ENCODE results near the gene DRC7.
"Not testable (repeated sequence)": the region's sequence is repeated elsewhere in the genome, so short reads cannot be mapped to it uniquely, and the experiment has no call there.

Gene DRC7

DNA sequence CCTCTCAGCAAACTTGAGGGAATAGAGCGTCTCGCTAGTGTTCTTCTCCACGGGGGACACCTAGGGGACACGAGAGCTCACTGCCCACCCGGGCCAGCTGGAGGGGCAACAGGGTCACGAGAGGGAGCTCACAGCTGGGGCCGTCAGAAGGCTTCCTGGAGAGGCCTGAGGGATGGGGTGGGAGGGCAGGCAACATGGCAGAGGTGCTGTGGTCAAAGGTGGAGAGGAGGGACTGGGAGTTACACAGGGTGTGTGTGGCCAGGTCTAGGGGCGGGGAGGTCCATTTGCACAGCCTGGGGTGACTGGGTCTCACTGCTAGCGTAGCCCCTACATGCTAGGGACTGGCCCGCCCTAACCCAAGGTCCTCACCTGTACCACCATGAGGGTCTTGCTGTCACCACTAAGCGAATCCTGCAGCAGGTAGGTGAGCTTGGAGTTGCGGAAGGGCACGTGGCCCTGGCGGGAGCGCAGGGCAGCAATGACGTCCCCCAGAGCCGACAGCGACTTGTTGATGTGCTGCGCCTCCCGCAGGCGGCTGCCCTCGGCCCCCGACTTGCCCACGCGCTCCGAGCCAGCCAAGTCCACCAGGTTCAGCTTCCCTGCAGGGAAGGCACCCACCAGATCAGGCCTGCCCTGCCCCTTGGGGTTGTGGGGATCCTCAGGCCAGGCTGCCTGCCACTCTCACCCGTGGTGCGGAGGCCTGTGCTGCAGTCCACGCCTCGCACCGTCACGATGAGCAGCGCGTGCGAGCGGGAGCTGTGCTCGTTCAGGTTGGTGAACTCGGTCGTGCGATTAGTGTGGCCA is 66.0 kb downstream of the DRC7 start:
- in situ Hi-C loops (cut with MboI; ENCODE audit: low sequenced_read_pairs): no loop called here

DNA sequence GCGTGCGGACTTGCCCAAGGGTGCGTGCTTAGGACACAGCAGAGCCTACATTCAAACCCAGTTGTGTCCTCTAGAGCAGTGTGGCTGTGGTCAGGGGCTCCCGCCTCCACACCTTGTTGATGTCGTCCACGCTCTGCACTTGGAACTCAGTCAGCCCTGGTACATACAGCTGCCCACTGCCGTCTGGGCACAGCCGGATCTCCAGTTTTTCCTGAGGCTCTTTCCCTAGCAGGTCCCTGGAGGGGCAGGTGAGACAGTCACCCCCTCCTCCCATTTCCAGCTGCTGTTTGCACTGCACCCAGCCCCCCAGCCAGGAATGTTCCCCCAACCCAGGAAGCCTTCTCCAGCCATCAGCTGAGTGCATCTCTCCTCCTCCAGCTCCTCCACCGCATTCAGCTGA is 66.7 kb downstream of the DRC7 start:
- in situ Hi-C loops (cut with MboI; ENCODE audit: low sequenced_read_pairs): no loop called here

DNA sequence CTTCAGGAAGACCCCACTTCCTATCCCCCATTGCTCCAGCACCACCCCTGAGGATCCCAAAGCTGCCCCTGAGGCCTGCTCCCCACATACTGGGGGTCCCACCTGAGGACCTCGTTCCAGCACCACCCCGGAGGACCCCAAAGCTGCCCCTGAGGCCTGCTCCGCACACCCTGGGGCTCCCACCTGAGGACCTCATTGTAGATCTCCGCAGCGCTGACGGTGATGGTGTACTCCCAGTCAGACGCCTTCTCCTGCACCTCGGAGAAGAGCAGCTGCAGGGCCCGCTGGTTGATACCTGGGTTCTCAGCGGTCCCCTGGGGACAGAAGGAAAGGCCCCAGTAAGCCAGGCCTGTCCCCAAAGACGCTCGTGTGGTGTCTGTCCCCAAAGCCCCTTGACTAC is 67.4 kb downstream of the DRC7 start:
- in situ Hi-C loops (cut with MboI; ENCODE audit: low sequenced_read_pairs): no loop called here

DNA sequence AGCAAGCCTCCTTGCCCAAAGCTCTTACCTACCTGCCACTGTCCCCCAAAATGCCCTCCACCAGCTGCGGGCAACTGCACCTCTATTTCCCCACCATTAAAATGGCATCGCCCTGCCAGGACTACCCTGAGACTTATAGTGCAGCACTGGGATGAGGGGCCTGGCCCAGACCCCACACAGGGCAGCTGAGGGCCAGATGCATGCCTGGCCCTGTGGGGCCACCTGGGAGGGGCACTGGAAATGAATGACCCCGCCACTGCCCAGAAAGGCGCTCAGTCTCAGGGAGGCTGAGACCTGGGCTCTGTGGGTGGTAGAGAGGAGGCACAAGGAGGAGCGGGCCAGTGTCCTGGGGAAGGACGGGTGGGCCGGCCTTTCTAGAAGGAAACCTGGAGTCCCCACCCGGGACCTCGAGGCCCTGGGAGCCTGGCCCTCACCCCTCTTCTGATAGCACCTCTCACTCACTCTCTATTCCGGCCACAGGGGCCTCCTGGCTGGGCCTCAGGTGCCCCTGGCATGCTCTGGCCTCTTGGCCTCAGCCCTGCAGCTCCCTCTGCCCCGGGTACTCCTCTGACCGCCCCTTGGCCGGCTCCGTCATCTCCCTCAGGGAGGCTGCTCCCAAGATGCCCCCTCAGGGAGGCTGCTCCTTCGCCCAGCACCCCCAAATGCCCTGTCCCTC is 67.9 kb downstream of the DRC7 start:
- in situ Hi-C loops (cut with MboI; ENCODE audit: low sequenced_read_pairs): no loop called here

DNA sequence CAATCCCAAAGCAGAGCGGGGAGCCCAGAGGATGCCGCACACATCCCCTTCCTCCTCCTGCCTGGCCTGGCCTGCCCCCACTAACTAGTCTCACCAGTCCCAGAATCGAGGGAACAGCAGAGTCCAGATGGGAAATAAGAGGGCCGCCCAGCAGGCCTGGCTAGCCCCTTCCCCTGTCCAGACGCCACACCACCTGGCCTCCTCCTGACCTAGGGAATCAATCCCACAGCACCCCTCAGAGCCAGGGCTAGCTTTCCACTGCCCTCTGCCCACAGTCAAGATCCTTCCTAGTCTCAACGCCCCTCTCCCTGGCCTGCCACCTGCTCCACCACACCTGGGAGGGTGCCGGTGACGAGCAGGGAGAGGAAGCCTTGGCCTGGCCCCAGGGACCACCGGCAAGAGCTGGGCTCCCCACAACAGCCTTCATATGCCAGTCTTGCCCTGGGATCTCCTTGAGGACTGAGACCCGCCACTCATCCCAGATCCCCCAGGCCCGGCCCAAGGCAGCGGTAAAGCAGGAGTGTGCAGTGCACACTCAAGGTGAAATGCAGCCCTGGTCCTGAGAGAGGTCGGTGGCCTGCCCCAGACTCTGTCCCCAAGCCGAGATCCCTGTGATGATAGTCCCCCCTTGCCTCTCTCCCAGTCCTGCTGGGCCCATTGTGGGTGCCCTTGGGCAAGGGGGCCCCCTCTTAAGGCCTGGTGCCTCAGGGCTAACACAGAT is 68.8 kb downstream of the DRC7 start:
- in situ Hi-C loops (cut with MboI; ENCODE audit: low sequenced_read_pairs): no loop called here

DNA sequence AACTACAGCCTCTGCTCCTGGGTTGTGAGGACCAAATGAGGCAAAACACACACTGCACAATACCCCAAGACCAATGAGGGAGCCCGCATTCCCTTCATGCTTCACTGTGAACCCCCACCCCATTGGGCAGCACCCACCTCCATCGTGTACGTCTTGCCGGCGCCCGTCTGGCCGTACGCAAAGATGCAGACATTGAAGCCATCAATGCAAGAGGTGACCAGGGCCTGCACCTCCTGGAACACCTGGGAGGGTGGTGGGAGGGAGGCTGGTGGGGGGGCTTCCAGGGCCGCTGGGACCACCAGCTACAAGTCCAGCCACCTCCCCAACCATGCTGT is 69.4 kb downstream of the DRC7 start:
- in situ Hi-C loops (cut with MboI; ENCODE audit: low sequenced_read_pairs): no loop called here

DNA sequence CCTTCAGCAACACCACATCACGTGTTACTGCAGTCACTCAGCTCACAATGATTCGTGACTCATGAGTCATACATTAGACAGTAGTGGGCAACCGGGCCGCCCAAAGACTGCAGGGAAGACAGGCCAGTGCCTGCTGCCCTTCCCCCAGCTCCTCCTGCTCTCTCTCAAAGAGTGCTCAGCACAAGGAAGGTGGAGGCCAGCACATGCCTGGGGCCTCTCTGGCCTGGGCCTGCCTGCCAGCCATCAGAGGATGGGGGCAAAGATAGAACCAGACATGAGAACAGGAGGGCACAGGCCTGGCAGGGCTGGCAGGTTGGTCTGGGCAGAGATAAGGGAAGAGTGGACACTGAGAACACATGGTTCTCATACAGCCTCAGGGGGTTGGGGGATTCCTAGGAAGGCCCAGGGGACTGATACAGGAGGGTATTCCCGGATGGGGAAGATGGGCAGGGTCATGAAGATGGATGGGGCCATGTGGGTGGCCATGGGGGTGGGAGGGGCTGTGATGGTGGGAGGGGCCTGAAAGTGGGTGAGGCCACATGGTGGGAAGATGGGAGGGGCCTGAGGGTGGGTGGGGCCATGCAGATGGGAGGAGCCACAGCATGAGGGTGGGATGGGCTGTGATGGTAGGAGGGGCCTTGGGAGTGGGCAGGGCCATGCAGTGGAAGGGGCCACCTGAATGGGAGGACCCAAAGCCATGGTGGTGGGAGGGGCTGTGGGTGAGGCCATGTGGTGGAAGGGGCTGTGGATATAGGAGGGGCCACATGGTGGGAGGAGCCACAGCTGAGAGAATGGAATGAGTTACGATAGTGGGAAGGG is 69.9 kb downstream of the DRC7 start:
- in situ Hi-C loops (cut with MboI; ENCODE audit: low sequenced_read_pairs): no loop called here

DNA sequence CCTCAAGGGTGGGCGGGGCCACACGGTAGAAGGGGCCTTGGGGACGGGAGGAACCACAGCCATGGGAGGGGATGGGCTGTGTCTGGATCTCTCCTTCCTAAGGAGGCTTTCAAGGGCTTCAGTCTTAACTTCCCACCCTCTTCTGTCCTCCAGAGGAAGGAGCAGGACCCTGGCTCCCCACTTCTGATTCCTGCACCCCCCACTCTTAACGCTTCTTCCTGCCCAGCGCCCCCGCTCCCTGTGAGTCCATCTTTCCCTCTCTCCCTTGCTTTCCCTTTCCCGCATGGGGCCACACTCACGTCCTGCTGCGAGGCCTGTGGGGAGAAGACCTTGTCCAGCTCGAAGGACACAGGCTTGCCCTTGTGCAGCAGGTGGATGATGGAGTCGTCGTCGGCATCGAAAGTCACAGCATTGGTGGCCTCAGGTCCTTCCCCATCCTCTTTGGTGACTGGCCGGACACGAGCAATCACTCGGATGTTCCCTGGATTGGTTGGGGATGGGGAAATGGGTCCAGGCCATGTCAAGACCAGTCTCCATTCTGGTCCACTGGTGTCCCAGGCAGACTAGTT is 70.6 kb downstream of the DRC7 start:
- in situ Hi-C loops (cut with MboI; ENCODE audit: low sequenced_read_pairs): no loop called here

DNA sequence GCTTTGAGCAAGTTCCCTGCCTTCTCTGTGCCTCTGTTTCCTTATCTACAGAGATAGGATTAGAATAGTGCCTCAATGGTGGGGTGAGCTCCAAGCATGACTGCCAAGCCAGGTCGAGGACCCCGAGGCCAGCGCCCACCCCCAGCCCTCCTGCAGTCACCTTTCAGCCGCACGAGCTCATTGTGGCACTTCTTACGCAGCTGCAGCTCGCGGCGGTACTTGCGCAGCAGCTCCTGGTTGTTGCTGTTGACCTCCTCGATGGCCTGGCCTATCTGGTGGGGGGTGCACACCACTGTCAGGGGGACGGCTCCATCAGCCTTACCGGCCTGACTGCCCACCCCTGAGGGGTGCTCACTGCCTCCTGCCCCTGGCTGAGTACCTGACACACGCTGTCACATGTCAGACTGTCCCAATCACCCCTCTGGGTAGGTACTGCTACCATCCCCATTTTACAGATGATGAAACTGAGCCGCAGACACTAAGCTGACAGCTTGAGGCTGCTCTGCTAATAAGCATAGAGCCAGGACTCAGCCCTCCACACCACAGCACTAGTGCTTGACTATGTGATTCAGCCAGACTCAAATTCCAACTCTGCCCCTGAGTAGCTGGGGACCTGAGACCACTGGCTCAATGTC is 72.2 kb downstream of the DRC7 start:
- in situ Hi-C loops (cut with MboI; ENCODE audit: low sequenced_read_pairs): no loop called here

DNA sequence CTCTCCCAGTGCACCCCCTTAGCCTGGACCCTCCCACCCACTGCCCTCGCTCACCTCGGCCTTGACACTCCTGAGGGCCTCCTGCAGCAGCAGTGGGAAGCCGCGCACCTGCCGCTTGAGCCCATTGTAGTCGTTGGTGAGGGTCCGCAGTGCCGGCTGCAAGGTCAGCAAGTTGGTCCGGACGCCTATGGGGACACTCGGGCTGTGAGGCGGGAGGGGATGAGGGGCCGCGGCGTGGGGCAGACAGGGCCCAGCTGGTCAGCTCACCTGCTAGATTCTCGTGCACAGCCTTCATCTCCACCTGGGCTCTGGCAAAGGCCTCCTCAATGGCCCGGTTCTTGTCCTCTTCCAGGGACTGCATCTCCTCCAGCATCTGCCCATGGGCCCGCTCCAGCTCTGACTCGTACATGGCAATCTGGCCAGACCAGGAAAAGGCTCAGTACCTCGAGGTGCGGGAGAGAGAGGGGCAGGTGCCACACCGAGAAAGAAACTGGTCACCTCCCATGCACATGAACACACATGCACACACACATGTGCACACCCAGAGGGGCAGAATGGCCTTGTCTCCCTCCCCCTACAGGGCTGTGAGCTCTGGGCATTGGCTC is 75.0 kb downstream of the DRC7 start:
- in situ Hi-C loops (cut with MboI; ENCODE audit: low sequenced_read_pairs): no loop called here

DNA sequence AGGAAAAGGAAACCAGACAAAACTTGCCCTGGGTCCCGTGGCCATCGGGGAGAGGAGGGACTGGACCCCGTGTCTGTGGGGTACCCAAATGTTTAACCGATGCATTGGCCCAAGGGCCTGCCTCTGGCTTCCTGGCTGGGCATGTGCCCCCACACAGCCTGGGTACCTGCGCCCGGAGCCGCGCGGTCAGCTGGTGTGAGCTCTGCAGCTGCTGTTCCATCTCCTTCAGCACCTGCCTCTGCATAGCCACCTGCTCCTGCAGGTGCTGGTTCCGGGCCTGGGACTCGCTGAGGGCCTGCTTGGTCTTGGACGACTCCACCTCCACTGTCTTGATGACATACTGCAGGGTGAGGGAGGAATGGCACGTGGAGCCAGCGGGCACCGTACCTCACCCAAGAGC is 75.8 kb downstream of the DRC7 start:
- in situ Hi-C loops (cut with MboI; ENCODE audit: low sequenced_read_pairs): no loop called here

DNA sequence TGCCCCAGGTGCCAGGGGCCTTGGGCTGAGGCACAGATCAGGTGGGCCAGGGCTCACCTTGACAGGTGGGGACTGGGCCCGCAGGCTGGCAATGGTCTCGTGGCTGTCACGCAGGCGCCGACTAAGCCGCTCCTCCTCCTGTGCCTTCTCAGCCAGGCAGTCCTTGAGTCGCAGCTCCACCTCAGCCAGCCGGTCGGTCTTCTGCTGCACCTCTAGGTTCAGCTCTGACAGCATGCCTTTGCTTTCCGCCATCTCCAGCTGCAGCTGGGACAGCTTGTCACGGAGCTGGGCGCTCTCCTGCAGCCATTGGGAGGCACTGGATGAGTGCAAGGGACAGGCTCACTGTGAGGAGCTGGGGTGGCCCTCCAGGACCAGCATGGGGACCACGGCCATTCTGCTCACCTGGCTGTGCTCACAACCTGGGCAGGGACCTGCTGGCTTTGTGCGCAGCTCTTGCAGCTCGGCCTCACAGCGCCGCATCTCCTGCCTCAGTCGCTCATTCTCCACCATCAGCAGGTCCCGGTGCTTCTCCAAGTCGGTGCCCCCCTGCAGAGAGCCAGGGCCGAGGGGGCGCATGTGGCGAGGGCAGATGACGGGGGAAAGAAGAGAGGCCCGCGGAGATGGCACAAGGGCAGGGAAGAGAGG is 76.7 kb downstream of the DRC7 start:
- in situ Hi-C loops (cut with MboI; ENCODE audit: low sequenced_read_pairs): no loop called here

DNA sequence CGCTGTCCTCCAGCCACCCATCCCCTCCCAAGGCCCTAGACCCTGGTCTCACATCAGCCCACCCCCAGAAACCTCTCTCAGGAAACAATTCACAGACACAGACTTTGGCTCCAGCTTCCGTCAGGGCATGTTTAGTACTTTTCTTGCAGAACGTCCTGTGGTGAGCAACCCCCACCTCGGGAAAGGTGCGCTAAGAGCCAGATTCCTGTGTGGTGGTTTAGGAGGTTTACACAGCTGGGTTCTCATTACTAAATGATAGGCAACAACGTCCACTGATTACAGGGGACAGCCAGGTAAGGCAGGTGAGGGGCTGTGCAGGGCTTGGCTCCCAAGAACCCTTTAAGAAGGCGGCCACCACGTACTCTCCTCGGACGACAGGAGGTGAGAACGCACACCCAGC is 78.4 kb downstream of the DRC7 start:
- in situ Hi-C loops (cut with MboI; ENCODE audit: low sequenced_read_pairs): no loop called here

DNA sequence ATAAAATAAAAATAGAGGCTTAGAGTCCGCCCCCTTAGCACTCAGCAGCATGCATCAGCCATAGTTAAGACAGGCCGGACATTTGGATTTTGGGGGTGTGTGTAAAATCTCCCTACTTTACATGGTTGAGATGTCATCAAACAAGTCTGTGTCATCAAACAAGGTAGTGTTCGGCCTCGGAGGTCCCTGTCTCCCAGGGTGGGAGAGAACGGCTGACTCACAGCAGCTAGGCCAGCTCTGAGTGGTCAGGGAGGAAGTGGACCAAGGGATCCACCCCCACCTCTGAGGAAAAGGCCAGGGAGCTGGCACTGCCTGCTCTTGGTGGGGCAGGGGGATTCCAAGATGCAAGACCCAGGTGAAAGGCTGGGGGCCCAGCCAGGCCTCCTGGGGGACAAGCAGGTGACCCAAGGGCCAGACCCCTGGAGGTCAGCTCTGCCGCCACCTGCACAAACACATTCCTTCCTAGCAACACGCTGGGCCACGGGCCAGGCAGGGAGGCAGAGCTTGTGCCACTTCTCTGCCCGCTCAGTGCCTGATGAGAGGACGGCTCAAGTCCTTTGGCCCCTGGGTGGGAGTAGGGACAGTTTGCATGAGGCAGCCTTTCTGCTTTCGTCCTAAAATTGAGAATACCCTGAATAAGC is 79.2 kb downstream of the DRC7 start:
- in situ Hi-C loops (cut with MboI; ENCODE audit: low sequenced_read_pairs): no loop called here

DNA sequence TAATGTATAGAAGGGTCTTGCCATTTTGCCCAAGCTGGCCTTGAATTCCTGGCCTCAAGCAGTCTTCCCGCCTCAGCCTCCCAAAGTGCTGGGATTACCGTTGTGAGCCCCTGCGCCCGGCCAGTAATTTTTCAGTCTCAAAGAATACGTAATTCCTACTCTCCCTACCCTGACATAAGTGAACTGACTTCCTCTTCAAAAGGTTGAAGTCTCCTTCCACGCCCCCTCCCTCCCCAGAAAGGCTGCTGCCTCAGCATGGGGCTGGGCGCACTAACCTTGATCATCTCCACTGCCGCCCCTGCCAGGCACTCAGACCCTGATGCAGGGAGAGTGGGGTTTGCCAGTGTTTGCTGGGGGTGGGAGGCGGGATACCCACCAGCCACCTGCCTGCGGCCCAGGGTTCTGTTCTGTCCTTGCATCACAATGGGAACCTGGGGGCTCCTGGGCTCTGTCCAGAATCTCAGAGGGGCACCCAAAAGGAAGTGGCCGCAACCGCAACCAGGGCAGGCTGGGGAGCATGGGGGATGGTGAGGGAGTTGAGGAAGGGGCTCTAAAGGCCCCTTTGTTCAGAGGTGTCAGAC is 80.2 kb downstream of the DRC7 start:
- in situ Hi-C loops (cut with MboI; ENCODE audit: low sequenced_read_pairs): no loop called here

DNA sequence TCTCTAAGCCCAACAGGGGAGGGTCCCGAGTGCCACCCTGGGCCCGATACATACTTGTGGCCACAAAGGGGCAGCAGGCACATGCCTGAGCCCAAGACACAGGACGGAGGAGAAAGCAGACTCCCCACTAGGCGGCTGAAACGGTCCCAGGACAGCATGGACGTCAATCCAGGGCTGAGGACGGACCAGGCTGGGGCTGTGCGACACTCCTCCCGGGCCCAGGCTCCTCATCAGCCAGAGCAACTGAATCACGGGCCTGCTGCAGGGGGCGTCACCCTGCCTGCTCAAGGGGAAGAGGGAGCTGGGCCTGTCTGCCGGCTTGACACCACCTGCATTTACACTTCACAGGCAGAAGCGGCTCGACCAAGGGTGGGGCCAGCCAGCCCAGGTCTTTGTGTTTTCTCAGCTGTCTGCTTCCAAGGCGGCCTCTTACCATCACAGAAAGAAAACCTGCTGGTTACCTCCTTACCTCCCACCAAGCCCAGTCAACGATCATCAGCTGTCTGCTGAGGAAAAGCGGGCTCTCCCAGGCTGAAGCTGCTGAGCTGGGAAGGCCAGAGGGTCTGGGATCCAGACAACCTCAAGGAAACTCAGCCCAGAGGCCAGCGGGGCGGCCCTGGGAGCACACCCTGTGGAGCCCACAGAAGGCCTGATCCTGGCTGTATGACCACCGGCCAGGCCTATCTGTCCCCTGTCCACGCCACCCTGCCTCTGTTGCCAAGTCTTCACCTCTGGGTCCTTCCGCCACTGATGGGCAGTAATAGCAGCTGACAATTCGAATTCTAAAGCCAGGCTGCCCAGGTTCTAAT is 81.3 kb downstream of the DRC7 start:
- in situ Hi-C loops (cut with MboI; ENCODE audit: low sequenced_read_pairs): no loop called here

DNA sequence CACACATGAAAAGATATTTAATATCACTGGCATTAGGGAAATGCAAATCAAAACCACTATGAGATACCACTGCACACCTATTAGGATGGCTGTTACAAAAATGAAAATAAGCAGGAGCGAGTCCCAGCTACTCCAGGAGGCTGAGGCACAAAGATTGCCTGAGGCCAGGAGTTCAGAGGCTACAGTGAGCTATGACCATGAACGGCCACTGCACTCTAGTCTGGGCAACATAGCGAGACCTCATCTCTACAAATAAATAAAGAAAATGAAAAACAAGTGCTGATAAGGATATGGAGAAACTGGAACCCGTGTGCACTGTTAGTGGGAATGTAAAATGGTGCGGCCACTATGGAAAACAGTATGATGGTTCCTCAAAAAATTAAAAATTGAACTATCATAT is 84.1 kb downstream of the DRC7 start:
- in situ Hi-C loops (cut with MboI; ENCODE audit: low sequenced_read_pairs): no loop called here

DNA sequence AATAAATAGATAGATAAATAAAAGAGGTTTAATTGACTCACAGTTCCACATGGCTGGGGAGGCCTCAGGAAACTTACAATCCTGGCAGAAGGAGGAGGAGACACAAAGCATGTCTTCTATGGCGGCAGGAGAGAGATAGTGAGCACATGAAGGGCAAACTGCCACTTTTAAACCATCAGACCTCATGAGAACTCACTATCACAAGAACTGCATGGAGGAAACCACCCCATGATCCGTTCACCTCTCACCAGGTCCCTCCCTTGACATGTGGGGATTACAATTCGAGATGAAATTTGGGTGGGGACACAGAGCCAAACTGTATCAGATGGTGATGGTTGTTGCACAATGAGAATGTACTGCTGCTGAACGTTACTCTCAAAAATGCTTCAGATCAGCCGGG is 85.2 kb downstream of the DRC7 start:
- in situ Hi-C loops (cut with MboI; ENCODE audit: low sequenced_read_pairs): not testable (repeated sequence)
